H1 (cell line): Measurements from ENCODE around the gene TUBB4B. TPM values are rescaled to one million over a fixed set of nuclear protein-coding genes. Genes with fewer than 3 reads are reported as not detected.

Experiments
- EZH2 ChIP-seq: fragments of 200-600 bp; sonication (generic); IDR thresholded peaks from 2 replicates; pipeline ENCODE4 v1.7.1; 2012; ENCODE audit warnings: low read depth, mild to moderate bottlenecking, moderate library complexity, low read length, inconsistent platforms; ENCODE audit not compliant: severe bottlenecking
- RBBP5 ChIP-seq: IDR thresholded peaks from 2 replicates; pipeline ENCODE4 v1.7.1; 2012; ENCODE audit warnings: low read depth, mild to moderate bottlenecking, inconsistent platforms, low read length, moderate library complexity, borderline replicate concordance
- SP1 ChIP-seq: IDR thresholded peaks from 2 replicates; pipeline ENCODE4 v1.6.1; 2011; ENCODE audit warnings: low read depth, low read length
- SRF ChIP-seq: IDR thresholded peaks from 2 replicates; pipeline ENCODE4 v1.6.1; 2011; ENCODE audit warnings: mild to moderate bottlenecking, low read depth, low read length, moderate library complexity
- ZNF274 ChIP-seq: IDR thresholded peaks from 2 replicates; pipeline ENCODE4 v1.7.0; 2012; ENCODE audit warnings: low read length, borderline replicate concordance; ENCODE audit errors: extremely low read depth
- polyA plus RNA-seq, 7 experiments: library from polyadenylated mRNA; depleted of rRNA in 3 of 7; stranded (reverse) in 5 of 7; unstranded in 2 of 7; fragments of >200 nt in 5 of 7; fragments of 200-250 nt in 2 of 7; gene quantifications; 1 replicate in 5 of 7; 2 replicates in 1 of 7; 4 replicates in 1 of 7; pipeline versions ENCODE4 v1.2.1 to v1.2.3, GENCODE V29; 2011 to 2013; ENCODE audit warnings: missing spikeins in 2 of 7, mixed read lengths in 2 of 7
- total RNA-seq: library from RNA; stranded (reverse); fragmentation: NEBNext Ultra II Directional; extraction: Animal tissue kit (Norgen Biotek cat#: 25700); gene quantifications from 2 replicates; pipeline ENCODE4 v1.2.1, GENCODE V29; 2021

The TUBB4B gene
- total and polyA plus RNA-seq, 2 of the 8 experiments (the other 6 are each of a cell fraction or from before 2014, with no cell fraction given), result 280 to 307 TPM

DNA sequence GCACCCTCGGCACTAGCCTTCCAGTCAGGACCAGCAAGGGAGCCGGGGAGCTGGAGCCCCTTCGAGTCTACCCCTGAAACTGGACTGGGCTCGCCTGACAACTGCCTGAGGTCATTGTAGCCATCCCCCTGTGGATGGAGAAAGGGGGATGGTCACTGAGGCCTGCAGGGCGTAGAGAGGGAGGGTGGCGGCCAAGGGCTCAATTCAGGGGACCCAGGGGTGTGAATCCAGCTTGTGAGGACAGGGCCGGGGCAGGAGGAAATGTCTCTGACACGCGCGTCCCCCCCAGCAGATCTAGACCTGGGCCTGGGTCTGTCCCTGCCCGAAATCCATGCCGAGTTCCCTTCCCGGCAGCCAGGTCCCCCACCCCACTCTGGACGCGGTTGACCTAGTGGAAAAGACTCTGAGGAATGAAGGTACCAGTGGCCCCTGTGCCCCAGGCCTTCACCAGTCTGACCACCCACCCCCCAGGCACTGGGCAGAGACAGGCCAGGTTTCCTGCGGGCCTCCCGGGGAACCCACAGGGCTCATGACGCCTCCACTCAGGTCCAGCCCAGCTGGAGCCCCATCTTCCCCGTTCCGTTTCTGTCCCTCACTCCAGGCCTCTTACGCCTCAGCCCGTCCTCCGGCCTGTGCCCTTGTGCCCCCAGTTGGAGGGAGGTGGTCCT, 9.6 kb upstream of the TUBB4B start (continued):
- TF ChIP-seq RBBP5 (no peak), EZH2 (no peak), SP1 (no peak), SRF (no peak), ZNF274 (no peak)
- TF ChIP-seq, all 59 proteins: peak for 0
